GM23338 (cell line): Measurements from ENCODE around the gene IER2. TPM values are rescaled to one million over a fixed set of nuclear protein-coding genes. Genes with fewer than 3 reads are reported as not detected.

Experiments
- ATAC-seq: fragments of 200-7000 bp; cut with Tn5 transposase; 3 replicates; pipeline ENCODE4 v1.9.1; 2020
- DNase-seq: peaks from one replicate; pipeline ENCODE4 v3.0.0-alpha.2; 2015; ENCODE audit warnings: low spot score
- H2AFZ ChIP-seq: fragments of 200-600 bp; sonication (generic); 2 replicates; pipeline ENCODE4 v1.8.0; 2016; ENCODE audit warnings: antibody characterized with exemption, mild to moderate bottlenecking, moderate library complexity
- H3F3A ChIP-seq: fragments of 200-600 bp; sonication (generic); replicated peaks from 2 replicates; pipeline ENCODE4 v1.8.0; 2017; ENCODE audit warnings: antibody characterized with exemption, mixed run types, low read depth
- H3K27ac ChIP-seq: fragments of 200-600 bp; sonication (generic); 2 replicates; pipeline ENCODE4 v1.6.1; 2016; ENCODE audit warnings: low read depth
- H3K27me3 ChIP-seq: fragments of 200-600 bp; sonication (generic); 2 replicates; pipeline ENCODE4 v1.8.0; 2016; ENCODE audit warnings: mild to moderate bottlenecking, mixed run types, moderate library complexity; ENCODE audit not compliant: insufficient read depth
- H3K36me3 ChIP-seq: fragments of 200-600 bp; sonication (generic); 2 replicates; pipeline ENCODE4 v1.8.0; 2016; ENCODE audit warnings: mild to moderate bottlenecking; ENCODE audit not compliant: insufficient read depth
- H3K4me1 ChIP-seq: fragments of 200-600 bp; sonication (generic); 2 replicates; pipeline ENCODE4 v1.8.0; 2016; ENCODE audit warnings: mild to moderate bottlenecking, moderate library complexity; ENCODE audit not compliant: insufficient read depth
- H3K4me2 ChIP-seq: fragments of 200-600 bp; sonication (generic); 2 replicates; pipeline ENCODE4 v1.7.1; 2017; ENCODE audit warnings: mixed run types
- H3K4me3 ChIP-seq: fragments of 200-600 bp; sonication (generic); 2 replicates; pipeline ENCODE4 v1.6.1; 2016; ENCODE audit warnings: mixed run types
- H3K79me2 ChIP-seq: fragments of 200-600 bp; sonication (generic); replicated peaks from 2 replicates; pipeline ENCODE4 v1.8.0; 2017; ENCODE audit warnings: mild to moderate bottlenecking; ENCODE audit not compliant: insufficient read depth
- H3K9me2 ChIP-seq: fragments of 200-600 bp; sonication (generic); 2 replicates; pipeline ENCODE4 v1.8.0; 2017; ENCODE audit not compliant: insufficient read depth
- H4K20me1 ChIP-seq: fragments of 200-600 bp; sonication (generic); replicated peaks from 2 replicates; pipeline ENCODE4 v1.8.0; 2017; ENCODE audit warnings: mild to moderate bottlenecking; ENCODE audit not compliant: insufficient read depth
- H3K27ac Mint-ChIP-seq: 2 replicates; pipeline ENCODE4 v1.8.0; 2020; ENCODE audit warnings: inconsistent platforms, mild to moderate bottlenecking, moderate library complexity, mixed read lengths
- H3K27me3 Mint-ChIP-seq: 3 replicates; pipeline ENCODE4 v1.8.0; 2022; ENCODE audit warnings: low read depth, mild to moderate bottlenecking, moderate library complexity, mixed read lengths, inconsistent platforms; ENCODE audit not compliant: insufficient read depth, poor library complexity
- H3K36me3 Mint-ChIP-seq: 3 replicates; pipeline ENCODE4 v1.8.0; 2021; ENCODE audit warnings: low read depth, mild to moderate bottlenecking, inconsistent platforms, moderate library complexity, mixed read lengths
- H3K4me1 Mint-ChIP-seq: 3 replicates; pipeline ENCODE4 v1.8.0; 2020; ENCODE audit warnings: mild to moderate bottlenecking, inconsistent platforms, mixed read lengths
- H3K4me3 Mint-ChIP-seq: 3 replicates; pipeline ENCODE4 v1.8.0; 2021; ENCODE audit warnings: moderate library complexity, mild to moderate bottlenecking, inconsistent platforms, mixed read lengths
- H3K9me3 Mint-ChIP-seq: 3 replicates; pipeline ENCODE4 v1.8.0; 2020; ENCODE audit warnings: moderate library complexity, mild to moderate bottlenecking, inconsistent platforms, mixed read lengths
- CREB1 ChIP-seq: fragments of 250-450 bp; sonication (Bioruptor Pico); IDR thresholded peaks from 2 replicates; pipeline ENCODE4 v1.5.0; 2020; ENCODE audit warnings: low read depth, mild to moderate bottlenecking, moderate library complexity
- ETS1 ChIP-seq: IDR thresholded peaks from 2 replicates; pipeline ENCODE4 v1.6.1; 2016; ENCODE audit warnings: antibody characterized with exemption
- EZH2 ChIP-seq: fragments of 200-600 bp; sonication (generic); IDR thresholded peaks from one replicate; pipeline ENCODE4 v1.8.0; 2017; ENCODE audit warnings: antibody characterized with exemption, mild to moderate bottlenecking, low read depth; ENCODE audit not compliant: unreplicated experiment
- EZH2phosphoT487 ChIP-seq: fragments of 200-600 bp; sonication (generic); IDR thresholded peaks from one replicate; pipeline ENCODE4 v1.8.1; 2018; ENCODE audit warnings: antibody characterized with exemption; ENCODE audit not compliant: unreplicated experiment
- JUNB ChIP-seq: IDR thresholded peaks from one replicate; pipeline ENCODE4 v1.6.1; 2016; ENCODE audit warnings: antibody characterized with exemption; ENCODE audit not compliant: unreplicated experiment
- NANOG ChIP-seq: IDR thresholded peaks from 2 replicates; pipeline ENCODE4 v1.6.1; 2016; ENCODE audit warnings: antibody characterized with exemption, borderline replicate concordance
- POLR2AphosphoS5 ChIP-seq: IDR thresholded peaks from 2 replicates; pipeline ENCODE4 v1.6.1; 2016; ENCODE audit warnings: antibody characterized with exemption, low read depth
- REST ChIP-seq: IDR thresholded peaks from one replicate; pipeline ENCODE4 v1.6.1; 2018; ENCODE audit warnings: antibody characterized with exemption; ENCODE audit not compliant: unreplicated experiment
- STAT1 ChIP-seq: IDR thresholded peaks from one replicate; pipeline ENCODE4 v1.6.1; 2016; ENCODE audit warnings: antibody characterized with exemption; ENCODE audit not compliant: unreplicated experiment
- ZNF114 ChIP-seq: fragments of 250-450 bp; sonication (Bioruptor Pico); IDR thresholded peaks from 2 replicates; pipeline ENCODE4 v1.5.0; 2020; ENCODE audit warnings: mild to moderate bottlenecking, moderate library complexity
- ZNF331 ChIP-seq: fragments of 250-450 bp; sonication (Bioruptor Pico); IDR thresholded peaks from 2 replicates; pipeline ENCODE4 v1.5.0; 2020; ENCODE audit warnings: low read depth, mild to moderate bottlenecking, moderate library complexity
- ZNF462 ChIP-seq: fragments of 250-450 bp; sonication (Bioruptor Pico); IDR thresholded peaks from 2 replicates; pipeline ENCODE4 v1.5.0; 2020; ENCODE audit warnings: mild to moderate bottlenecking, moderate library complexity
- polyA plus RNA-seq: library from polyadenylated mRNA; unstranded; fragments of >200 nt; fragmentation: Nextera tagmentation; extraction: Ambion mirVana; gene quantifications from 2 replicates; pipeline ENCODE4 v1.2.1, GENCODE V29; 2016
- total RNA-seq: library from RNA; depleted of rRNA; stranded (reverse); fragments of >200 nt; shearing (Covaris generic); gene quantifications from 2 replicates; pipeline ENCODE4 v1.2.3, GENCODE V29; 2014
- TF ChIP-seq, protein P1 (sequence below), 2 experiments: fragments of 200-600 bp in 1 of 2; sonication (generic) in 1 of 2; conservative IDR thresholded peaks; 2 replicates each; pipeline versions ENCODE4 v1.5.1 to v1.6.1; 2016 to 2017; ENCODE audit warnings: antibody characterized with exemption in 2 of 2, low read depth in 2 of 2, mild to moderate bottlenecking in 2 of 2, moderate library complexity in 1 of 2

IER2 gene
- total and polyA plus RNA-seq, 2 experiments from 2014 or later: 124 to 191 TPM

DNA sequence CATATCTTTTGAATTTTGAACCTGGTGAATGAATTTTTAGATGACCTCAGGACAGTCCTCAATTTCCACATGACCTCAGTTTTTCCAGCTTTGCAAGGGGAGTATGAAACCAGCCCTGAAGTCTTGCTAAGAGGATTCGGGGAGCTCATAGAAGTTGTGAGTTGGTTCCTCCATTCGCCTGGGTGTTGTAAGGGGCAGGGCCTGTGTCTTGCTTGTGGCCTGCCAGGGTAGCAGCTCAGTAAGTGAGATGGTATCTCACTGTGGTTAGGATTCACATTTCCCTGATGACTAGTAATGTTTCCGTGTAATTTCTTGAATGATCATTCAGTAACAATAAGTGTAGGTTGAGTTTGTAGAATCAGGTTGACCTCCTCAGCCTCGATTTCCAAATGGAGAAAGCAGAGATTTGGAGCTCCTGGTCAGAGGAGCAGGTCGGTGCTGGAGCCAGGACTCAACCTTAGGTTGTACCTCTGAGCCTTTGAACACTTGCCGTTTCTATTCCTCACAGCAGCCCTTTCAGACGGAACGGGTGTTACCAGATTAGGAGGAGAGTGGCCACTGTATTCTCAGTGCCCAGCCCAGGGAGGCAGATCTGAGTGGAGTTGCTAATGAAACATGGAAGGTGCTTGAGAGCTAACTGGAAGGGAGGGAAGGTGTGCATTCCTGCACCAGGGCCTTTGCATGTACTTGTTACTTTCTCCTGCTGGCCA is 17.6 kb upstream of the IER2 start:
- Mint-ChIP-seq H3K4me3 (no peak overlapping the region), H3K4me1 (peaks cover 5% of the 10 kb centered on the region; the same call in 2 of the 3 replicates), H3K36me3 (peaks cover 46% of the 10 kb centered on the region), H3K27me3 (peaks cover 16% of the 10 kb centered on the region), H3K9me3 (no peaks in the 10 kb centered on the region), H3K27ac (no peak overlapping the region; the same call in 1 of the 2 replicates)
- DNase-seq: no peak
- no peak for ATAC-seq
- Histone ChIP-seq H3K4me1 (no peaks in the 10 kb centered on the region), H3K4me3 (no peak overlapping the region), H4K20me1 (peaks cover 67% of the 10 kb centered on the region), H3F3A (no peaks in the 10 kb centered on the region), H3K27ac (peak overlapping the region; percentile 66; the same call in 1 of the 2 replicates), H3K27me3 (no peaks in the 10 kb centered on the region), H3K79me2 (peaks cover 73% of the 10 kb centered on the region), H3K9me2 (no peaks in the 10 kb centered on the region), H2AFZ (no peak overlapping the region), H3K36me3 (peaks cover 5% of the 10 kb centered on the region; the same call in 1 of the 2 replicates), H3K4me2 (no peak overlapping the region)
- no peak for TF ChIP-seq POLR2AphosphoS5
- no peak for TF ChIP-seq ETS1
- no peak for TF ChIP-seq EZH2phosphoT487
- TF ChIP-seq ZNF462: no peak
- no peak for TF ChIP-seq REST
- TF ChIP-seq, protein P1, sequence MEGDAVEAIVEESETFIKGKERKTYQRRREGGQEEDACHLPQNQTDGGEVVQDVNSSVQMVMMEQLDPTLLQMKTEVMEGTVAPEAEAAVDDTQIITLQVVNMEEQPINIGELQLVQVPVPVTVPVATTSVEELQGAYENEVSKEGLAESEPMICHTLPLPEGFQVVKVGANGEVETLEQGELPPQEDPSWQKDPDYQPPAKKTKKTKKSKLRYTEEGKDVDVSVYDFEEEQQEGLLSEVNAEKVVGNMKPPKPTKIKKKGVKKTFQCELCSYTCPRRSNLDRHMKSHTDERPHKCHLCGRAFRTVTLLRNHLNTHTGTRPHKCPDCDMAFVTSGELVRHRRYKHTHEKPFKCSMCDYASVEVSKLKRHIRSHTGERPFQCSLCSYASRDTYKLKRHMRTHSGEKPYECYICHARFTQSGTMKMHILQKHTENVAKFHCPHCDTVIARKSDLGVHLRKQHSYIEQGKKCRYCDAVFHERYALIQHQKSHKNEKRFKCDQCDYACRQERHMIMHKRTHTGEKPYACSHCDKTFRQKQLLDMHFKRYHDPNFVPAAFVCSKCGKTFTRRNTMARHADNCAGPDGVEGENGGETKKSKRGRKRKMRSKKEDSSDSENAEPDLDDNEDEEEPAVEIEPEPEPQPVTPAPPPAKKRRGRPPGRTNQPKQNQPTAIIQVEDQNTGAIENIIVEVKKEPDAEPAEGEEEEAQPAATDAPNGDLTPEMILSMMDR (conservative IDR thresholded peaks at IDR 0.05; ENCODE audit: low read depth in 2 of 2): no peak
- TF ChIP-seq ZNF331 (CRISPR knock-in tag): no peak
- no peak for TF ChIP-seq EZH2
- no peak for TF ChIP-seq ZNF114 (CRISPR knock-in tag)
- TF ChIP-seq JUNB: no peak
- TF ChIP-seq NANOG: no peak
- TF ChIP-seq CREB1 (CRISPR knock-in tag): no peak
- TF ChIP-seq STAT1: no peak
